H9 (cell line): Measurements from ENCODE around the gene ABHD11. TPM values are rescaled to one million over a fixed set of nuclear protein-coding genes. Genes with fewer than 3 reads are reported as not detected.

ENCODE experiments used
- DNase-seq: peaks from one replicate; pipeline ENCODE4 v3.0.0-alpha.2; 2017
- H2AFZ ChIP-seq: one replicate; pipeline ENCODE4 v1.6.1; 2013; ENCODE audit warnings: mild to moderate bottlenecking, low read length, control low read depth, moderate library complexity
- H2AK5ac ChIP-seq: 2 replicates; pipeline ENCODE4 v1.6.1; 2013; ENCODE audit warnings: low read length, control low read depth, mixed read lengths; ENCODE audit not compliant: insufficient read length
- H2BK120ac ChIP-seq: one replicate; pipeline ENCODE4 v1.6.1; 2013; ENCODE audit warnings: low read depth, mild to moderate bottlenecking, low read length, control low read depth, inconsistent platforms; ENCODE audit not compliant: poor library complexity, severe bottlenecking
- H2BK12ac ChIP-seq: 2 replicates; pipeline ENCODE4 v1.6.1; 2013; ENCODE audit warnings: low read length, control low read depth, mixed read lengths, low read depth; ENCODE audit not compliant: insufficient read length
- H2BK15ac ChIP-seq: 2 replicates; pipeline ENCODE4 v1.6.1; 2013; ENCODE audit warnings: low read depth, low read length, control low read depth
- H2BK20ac ChIP-seq: one replicate; pipeline ENCODE4 v1.6.1; 2013; ENCODE audit warnings: low read depth, mild to moderate bottlenecking, low read length, control low read depth, inconsistent platforms; ENCODE audit not compliant: poor library complexity, severe bottlenecking
- H2BK5ac ChIP-seq: 2 replicates; pipeline ENCODE4 v1.6.1; 2013; ENCODE audit warnings: low read length, control low read depth, mixed read lengths; ENCODE audit not compliant: insufficient read length
- H3K14ac ChIP-seq: 2 replicates; pipeline ENCODE4 v1.6.1; 2013; ENCODE audit warnings: low read length, control low read depth; ENCODE audit not compliant: insufficient read depth
- H3K18ac ChIP-seq: 2 replicates; pipeline ENCODE4 v1.6.1; 2013; ENCODE audit warnings: low read depth, mild to moderate bottlenecking, mixed read lengths, low read length, control low read depth; ENCODE audit not compliant: insufficient read length
- H3K23ac ChIP-seq: 2 replicates; pipeline ENCODE4 v1.6.1; 2013; ENCODE audit warnings: low read length, control low read depth, mixed read lengths, low read depth; ENCODE audit not compliant: insufficient read length
- H3K23me2 ChIP-seq: 2 replicates; pipeline ENCODE4 v1.6.1; 2013; ENCODE audit warnings: low read depth, mild to moderate bottlenecking, mixed read lengths, low read length, control low read depth; ENCODE audit not compliant: insufficient read length, poor library complexity, severe bottlenecking
- H3K27ac ChIP-seq: 2 replicates; pipeline ENCODE4 v1.5.1; 2013; ENCODE audit warnings: low read length, control low read depth, mixed read lengths, low read depth; ENCODE audit not compliant: insufficient read length
- H3K27me3 ChIP-seq: 2 replicates; pipeline ENCODE4 v1.6.1; 2013; ENCODE audit warnings: low read length, control low read depth, inconsistent platforms; ENCODE audit not compliant: insufficient read depth
- H3K4ac ChIP-seq: 2 replicates; pipeline ENCODE4 v1.6.1; 2013; ENCODE audit warnings: low read depth, mild to moderate bottlenecking, control low read depth, inconsistent platforms, low read length, moderate library complexity
- H3K4me1 ChIP-seq: 2 replicates; pipeline ENCODE4 v1.6.1; 2013; ENCODE audit warnings: low read length, control low read depth, inconsistent platforms; ENCODE audit not compliant: insufficient read depth
- H3K4me2 ChIP-seq: 2 replicates; pipeline ENCODE4 v1.6.1; 2013; ENCODE audit warnings: low read length, control low read depth, mixed read lengths; ENCODE audit not compliant: insufficient read length, insufficient read depth
- H3K56ac ChIP-seq: 2 replicates; pipeline ENCODE4 v1.6.1; 2013; ENCODE audit warnings: low read depth, mild to moderate bottlenecking, mixed read lengths, low read length, control low read depth; ENCODE audit not compliant: insufficient read length
- H3K79me1 ChIP-seq: 2 replicates; pipeline ENCODE4 v1.6.1; 2013; ENCODE audit warnings: low read depth, mild to moderate bottlenecking, moderate library complexity, low read length, control low read depth, inconsistent platforms; ENCODE audit not compliant: insufficient read depth, poor library complexity, severe bottlenecking
- H3K79me2 ChIP-seq: 2 replicates; pipeline ENCODE4 v1.6.1; 2013; ENCODE audit warnings: low read length, control low read depth, inconsistent platforms; ENCODE audit not compliant: insufficient read depth
- H3K9ac ChIP-seq: 2 replicates; pipeline ENCODE4 v1.6.1; 2013; ENCODE audit warnings: low read length, control low read depth, mixed read lengths; ENCODE audit not compliant: insufficient read length; ENCODE audit errors: extremely low read depth
- H3K9me3 ChIP-seq: one replicate; pipeline ENCODE4 v1.6.1; 2013; ENCODE audit warnings: low read depth, low read length, inconsistent platforms; ENCODE audit not compliant: control insufficient read depth
- H3T11ph ChIP-seq: one replicate; pipeline ENCODE4 v1.6.1; 2013; ENCODE audit warnings: mild to moderate bottlenecking, low read length, control low read depth, inconsistent platforms
- H4K20me1 ChIP-seq: one replicate; pipeline ENCODE4 v1.6.1; 2013; ENCODE audit not compliant: control insufficient read depth, insufficient read length, insufficient read depth
- H4K5ac ChIP-seq: 2 replicates; pipeline ENCODE4 v1.6.1; 2013; ENCODE audit warnings: low read depth, mild to moderate bottlenecking, mixed read lengths, low read length, control low read depth; ENCODE audit not compliant: insufficient read length
- H4K8ac ChIP-seq: replicated peaks from 2 replicates; pipeline ENCODE4 v1.6.1; 2013; ENCODE audit warnings: low read length, control low read depth, mixed read lengths, low read depth; ENCODE audit not compliant: insufficient read length
- H4K91ac ChIP-seq: 2 replicates; pipeline ENCODE4 v1.6.1; 2013; ENCODE audit warnings: low read depth, mild to moderate bottlenecking, moderate library complexity, mixed read lengths, low read length, control low read depth; ENCODE audit not compliant: insufficient read length
- H3K27ac Mint-ChIP-seq, 3 experiments: 2 replicates in 2 of 3; 3 replicates in 1 of 3; pipeline ENCODE4 v1.8.0; 2020 to 2021; ENCODE audit warnings: mixed read lengths in 3 of 3, mild to moderate bottlenecking in 1 of 3, moderate library complexity in 1 of 3
- H3K27me3 Mint-ChIP-seq: 2 replicates; pipeline ENCODE4 v1.8.0; 2021; ENCODE audit warnings: low read depth, mild to moderate bottlenecking, moderate library complexity, mixed read lengths
- H3K36me3 Mint-ChIP-seq, 3 experiments: 2 replicates in 2 of 3; 3 replicates in 1 of 3; pipeline ENCODE4 v1.8.0; 2020 to 2021; ENCODE audit warnings: low read depth in 3 of 3, mixed read lengths in 3 of 3; ENCODE audit not compliant: insufficient read depth in 1 of 3
- H3K4me1 Mint-ChIP-seq, 2 experiments: 2 replicates each; pipeline ENCODE4 v1.8.0; 2020; ENCODE audit warnings: mixed read lengths in 2 of 2
- H3K4me3 Mint-ChIP-seq, 2 experiments: 2 replicates in 1 of 2; 3 replicates in 1 of 2; pipeline ENCODE4 v1.8.0; 2020 to 2021; ENCODE audit warnings: mild to moderate bottlenecking in 2 of 2, mixed read lengths in 2 of 2, moderate library complexity in 1 of 2
- H3K9me3 Mint-ChIP-seq, 2 experiments: 2 replicates in 1 of 2; 3 replicates in 1 of 2; pipeline ENCODE4 v1.8.0; 2020; ENCODE audit warnings: mild to moderate bottlenecking in 2 of 2, mixed read lengths in 2 of 2, moderate library complexity in 1 of 2
- WGBS: extraction: QIAGEN DNeasy Blood & Tissue Kit; methylation state at CpG from one replicate; pipeline ENCODE4 v1.1.7; 2013; ENCODE audit warnings: missing lambda C conversion rate, low lambda C conversion rate, mixed read lengths; ENCODE audit not compliant: insufficient read length; ENCODE audit errors: extremely low coverage; 5-methylcytosine and 5-hydroxymethylcytosine counted together
- total RNA-seq: library from RNA; stranded (reverse); gene quantifications from 2 replicates; pipeline ENCODE4 v1.2.1, GENCODE V29; 2021
- TF ChIP-seq, protein P1 (sequence below): fragments of 200-600 bp; sonication (generic); conservative IDR thresholded peaks from 3 replicates; pipeline ENCODE4 v1.8.0; 2021; ENCODE audit warnings: antibody characterized with exemption, mild to moderate bottlenecking

The ABHD11 gene
- total RNA-seq, 1 experiment from 2014 or later, result 34.4 TPM

DNA sequence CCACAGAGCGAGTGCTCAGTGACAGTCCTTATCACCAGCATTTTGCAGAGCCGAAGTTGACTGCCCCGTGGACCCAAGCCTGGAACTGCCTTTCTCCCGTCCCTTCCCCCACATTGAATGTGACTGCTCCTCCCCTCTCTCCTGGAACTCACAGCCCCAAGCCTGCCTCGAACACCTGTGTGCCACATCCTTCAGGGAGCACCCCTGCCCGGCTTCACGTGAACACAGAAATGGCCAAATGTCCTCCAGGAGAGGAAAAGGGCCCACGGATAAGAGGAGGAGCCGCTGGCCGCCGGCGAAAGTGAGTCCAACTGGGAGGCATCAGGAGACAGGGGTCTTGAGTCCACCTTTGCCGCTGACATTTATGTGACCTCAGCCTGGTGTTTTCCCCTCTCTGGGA is 35.4 kb downstream of the ABHD11 start:
- H3K4me1 ChIP-seq, result no peaks in the 10 kb centered on the region; the same call in 1 of the 2 replicates
- H3K9ac ChIP-seq, result no peak overlapping the region
- no peaks in the 10 kb centered on the region for H3K79me2 ChIP-seq
- H4K91ac ChIP-seq, result no peak overlapping the region
- H2BK120ac ChIP-seq, result no peak overlapping the region
- H3K56ac ChIP-seq, result no peak overlapping the region
- no peak for DNase-seq
- Mint-ChIP-seq H3K4me1 (peaks cover 9 to 38% of the 10 kb centered on the region in 2 experiments), H3K27me3 (peaks cover 2% of the 10 kb centered on the region), H3K4me3 (peak overlapping the region; percentile 32 to 66; a peak in 4 of 5 replicates), H3K36me3 (peaks cover 13 to 30% (median 23%) of the 10 kb centered on the region in 3 experiments), H3K9me3 (no peaks in the 10 kb centered on the region), H3K27ac (peak overlapping the region; percentile 35 to 61 (median 55); a peak in 3 of 7 replicates)
- H3K27me3 ChIP-seq, result no peaks in the 10 kb centered on the region
- no peak overlapping the region for H4K5ac ChIP-seq
- H3K18ac ChIP-seq, result no peak overlapping the region
- no peak overlapping the region for H3T11ph ChIP-seq
- no peaks in the 10 kb centered on the region for H4K20me1 ChIP-seq
- H3K4ac ChIP-seq, result no peak overlapping the region
- TF ChIP-seq, protein P1, sequence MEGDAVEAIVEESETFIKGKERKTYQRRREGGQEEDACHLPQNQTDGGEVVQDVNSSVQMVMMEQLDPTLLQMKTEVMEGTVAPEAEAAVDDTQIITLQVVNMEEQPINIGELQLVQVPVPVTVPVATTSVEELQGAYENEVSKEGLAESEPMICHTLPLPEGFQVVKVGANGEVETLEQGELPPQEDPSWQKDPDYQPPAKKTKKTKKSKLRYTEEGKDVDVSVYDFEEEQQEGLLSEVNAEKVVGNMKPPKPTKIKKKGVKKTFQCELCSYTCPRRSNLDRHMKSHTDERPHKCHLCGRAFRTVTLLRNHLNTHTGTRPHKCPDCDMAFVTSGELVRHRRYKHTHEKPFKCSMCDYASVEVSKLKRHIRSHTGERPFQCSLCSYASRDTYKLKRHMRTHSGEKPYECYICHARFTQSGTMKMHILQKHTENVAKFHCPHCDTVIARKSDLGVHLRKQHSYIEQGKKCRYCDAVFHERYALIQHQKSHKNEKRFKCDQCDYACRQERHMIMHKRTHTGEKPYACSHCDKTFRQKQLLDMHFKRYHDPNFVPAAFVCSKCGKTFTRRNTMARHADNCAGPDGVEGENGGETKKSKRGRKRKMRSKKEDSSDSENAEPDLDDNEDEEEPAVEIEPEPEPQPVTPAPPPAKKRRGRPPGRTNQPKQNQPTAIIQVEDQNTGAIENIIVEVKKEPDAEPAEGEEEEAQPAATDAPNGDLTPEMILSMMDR, result no peak
- H3K23ac ChIP-seq, result no peak overlapping the region
- no peak overlapping the region for H3K14ac ChIP-seq
- WGBS, result no CpG with 5 or more reads among the region's 13 CpGs
- no peak overlapping the region for H2AK5ac ChIP-seq
- H2AFZ ChIP-seq, result no peak overlapping the region
- peaks cover 2% of the 10 kb centered on the region for H3K23me2 ChIP-seq
- no peaks in the 10 kb centered on the region for H3K9me3 ChIP-seq
- peak overlapping the region; percentile 52 for H3K4me2 ChIP-seq
- no peak overlapping the region for H2BK15ac ChIP-seq
- no peak overlapping the region for H3K27ac ChIP-seq
- H3K79me1 ChIP-seq, result no peaks in the 10 kb centered on the region
- H2BK5ac ChIP-seq, result no peak overlapping the region
- no peak overlapping the region for H2BK20ac ChIP-seq
- H4K8ac ChIP-seq, result no peak overlapping the region
- H2BK12ac ChIP-seq, result no peak overlapping the region
